ENCODE data around the gene LNX2.

LNX2 gene

GRCh38 chr13:27665761-27666160 lies 45.4 kb upstream of the LNX2 start:
- Histone ChIP-seq H3F3A (ENCODE audit: low read depth) (no peaks in the 10 kb centered on the region), H4K20me1 (ENCODE audit: insufficient read depth, low read length, poor library complexity, severe bottlenecking) (no peaks in the 10 kb centered on the region), H3K36me3 (ENCODE audit: insufficient read depth, low read length) (peaks cover 12% of the 10 kb centered on the region; the same call in 1 of the 2 replicates), H3K27me3 (ENCODE audit: insufficient read depth, low read length, poor library complexity, severe bottlenecking) (no peaks in the 10 kb centered on the region), H2AFZ (ENCODE audit: low read length) (no peak overlapping the region), H3K79me2 (ENCODE audit: insufficient read depth, low read length) (no peaks in the 10 kb centered on the region), H3K9me3 (ENCODE audit: insufficient read depth, low read depth, low read length) (no peaks in the 10 kb centered on the region), H3K4me1 (ENCODE audit: insufficient read depth, low read length, poor library complexity, severe bottlenecking) (peaks cover 5% of the 10 kb centered on the region), H3K4me3 (ENCODE audit: low read length, poor library complexity, severe bottlenecking) (no peak overlapping the region), H3K9ac (ENCODE audit: low read depth, low read length, poor library complexity, severe bottlenecking) (no peak overlapping the region), H3K4me2 (ENCODE audit: low read depth, low read length, poor library complexity, severe bottlenecking) (no peak overlapping the region), H3K9me2 (replicated peaks; ENCODE audit: low read depth, low read length) (no peaks in the 10 kb centered on the region)
- TF ChIP-seq EZH2phosphoT487 (IDR thresholded peaks at IDR 0.05; ENCODE audit: borderline replicate concordance) (no peak), CTCF (conservative IDR thresholded peaks at IDR 0.05; ENCODE audit: low read length) (no peak)

- no peak overlapping the region for H3K4me2 ChIP-seq (ENCODE audit: low read depth, low read length, poor library complexity, severe bottlenecking)
- no peaks in the 10 kb centered on the region for H3K27me3 ChIP-seq (ENCODE audit: insufficient read depth, low read length, poor library complexity, severe bottlenecking)
- H3K9me2 ChIP-seq (replicated peaks; ENCODE audit: low read depth, low read length), result no peaks in the 10 kb centered on the region
- no peaks in the 10 kb centered on the region for H3K9me3 ChIP-seq (ENCODE audit: insufficient read depth, low read depth, low read length)
- no peak overlapping the region for H3K9ac ChIP-seq (ENCODE audit: low read depth, low read length, poor library complexity, severe bottlenecking)
- no peak overlapping the region for H3K4me3 ChIP-seq (ENCODE audit: low read length, poor library complexity, severe bottlenecking)
- H4K20me1 ChIP-seq (ENCODE audit: insufficient read depth, low read length, poor library complexity, severe bottlenecking), result no peaks in the 10 kb centered on the region
- no peaks in the 10 kb centered on the region for H3F3A ChIP-seq (ENCODE audit: low read depth)
- no peak overlapping the region for H2AFZ ChIP-seq (ENCODE audit: low read length)
- H3K4me1 ChIP-seq (ENCODE audit: insufficient read depth, low read length, poor library complexity, severe bottlenecking), result peaks cover 5% of the 10 kb centered on the region
- TF ChIP-seq EZH2phosphoT487 (IDR thresholded peaks at IDR 0.05; ENCODE audit: borderline replicate concordance), result no peak
- TF ChIP-seq CTCF (conservative IDR thresholded peaks at IDR 0.05; ENCODE audit: low read length), result peak; percentile 22; the same call in 1 of the 2 replicates
- no peaks in the 10 kb centered on the region for H3K79me2 ChIP-seq (ENCODE audit: insufficient read depth, low read length)
- peaks cover 12% of the 10 kb centered on the region; the same call in 1 of the 2 replicates for H3K36me3 ChIP-seq (ENCODE audit: insufficient read depth, low read length)
These were observed 45.0 kb upstream of the LNX2 start for GRCh38 chr13:27665333-27665732.

GRCh38 chr13:27663947-27664346 lies 43.6 kb upstream of the LNX2 start:
- no peak overlapping the region for H2AFZ ChIP-seq (ENCODE audit: low read length)
- H3F3A ChIP-seq (ENCODE audit: low read depth), result no peaks in the 10 kb centered on the region
- H3K9ac ChIP-seq (ENCODE audit: low read depth, low read length, poor library complexity, severe bottlenecking), result no peak overlapping the region
- TF ChIP-seq CTCF (conservative IDR thresholded peaks at IDR 0.05; ENCODE audit: low read length) (no peak), EZH2phosphoT487 (IDR thresholded peaks at IDR 0.05; ENCODE audit: borderline replicate concordance) (no peak)
- no peaks in the 10 kb centered on the region for H4K20me1 ChIP-seq (ENCODE audit: insufficient read depth, low read length, poor library complexity, severe bottlenecking)
- H3K27me3 ChIP-seq (ENCODE audit: insufficient read depth, low read length, poor library complexity, severe bottlenecking), result no peaks in the 10 kb centered on the region
- H3K9me2 ChIP-seq (replicated peaks; ENCODE audit: low read depth, low read length), result no peaks in the 10 kb centered on the region
- no peak overlapping the region for H3K4me3 ChIP-seq (ENCODE audit: low read length, poor library complexity, severe bottlenecking)
- H3K9me3 ChIP-seq (ENCODE audit: insufficient read depth, low read depth, low read length), result no peaks in the 10 kb centered on the region
- H3K4me2 ChIP-seq (ENCODE audit: low read depth, low read length, poor library complexity, severe bottlenecking), result no peak overlapping the region
- H3K4me1 ChIP-seq (ENCODE audit: insufficient read depth, low read length, poor library complexity, severe bottlenecking), result peaks cover 5% of the 10 kb centered on the region
- no peaks in the 10 kb centered on the region; the same call in 1 of the 2 replicates for H3K79me2 ChIP-seq (ENCODE audit: insufficient read depth, low read length)
- peaks cover 12% of the 10 kb centered on the region; the same call in 1 of the 2 replicates for H3K36me3 ChIP-seq (ENCODE audit: insufficient read depth, low read length)

Data from Loucy (cell line).